GM21423 (cell line): Measurements from ENCODE around the gene KDM4C.
"Not testable (repeated sequence)": the region's sequence is repeated elsewhere in the genome, so short reads cannot be mapped to it uniquely, and the experiment has no call there.

Experiments
- ATAC-seq: cut with Tn5 transposase; IDR thresholded peaks from one replicate; pipeline ENCODE4 v1.9.1; 2021; ENCODE audit warnings: mild to moderate bottlenecking, moderate library complexity; ENCODE audit not compliant: unreplicated experiment

The KDM4C gene

DNA sequence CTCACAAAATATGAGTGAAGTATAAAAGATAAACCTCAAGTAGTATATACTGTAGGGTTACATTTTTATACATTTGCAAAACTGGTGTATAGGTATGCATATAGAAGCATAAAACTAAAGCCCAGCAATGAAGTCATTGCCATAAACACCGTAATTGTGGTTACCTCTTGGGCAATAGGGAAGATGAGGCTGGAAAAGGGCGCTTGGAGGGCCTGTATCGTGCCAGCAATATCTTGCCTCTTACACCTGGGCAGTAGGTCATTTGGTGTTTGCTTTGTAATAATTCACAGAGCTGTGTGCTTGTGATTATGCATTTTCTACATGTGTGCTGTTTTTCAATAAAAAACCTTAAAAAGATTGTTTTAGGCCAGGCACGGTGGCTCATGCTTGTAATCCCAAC lies 45.2 kb downstream of the KDM4C start:
- ATAC-seq, result no peak

DNA sequence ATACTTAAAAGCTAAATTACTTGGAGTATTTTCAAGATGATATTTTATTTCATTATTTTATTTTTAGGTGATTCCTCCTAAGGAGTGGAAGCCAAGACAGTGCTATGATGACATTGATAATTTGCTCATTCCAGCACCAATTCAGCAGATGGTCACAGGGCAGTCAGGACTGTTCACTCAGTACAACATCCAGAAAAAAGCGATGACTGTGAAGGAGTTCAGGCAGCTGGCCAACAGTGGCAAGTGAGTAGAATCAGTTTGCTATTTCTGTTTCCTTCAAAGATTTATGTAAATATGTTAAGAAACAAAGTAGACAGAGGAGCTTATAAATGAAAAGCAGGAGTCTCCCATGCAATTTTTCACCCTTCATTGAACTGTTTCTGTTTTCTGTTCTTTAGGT lies 47.8 kb downstream of the KDM4C start:
- ATAC-seq, result no peak

DNA sequence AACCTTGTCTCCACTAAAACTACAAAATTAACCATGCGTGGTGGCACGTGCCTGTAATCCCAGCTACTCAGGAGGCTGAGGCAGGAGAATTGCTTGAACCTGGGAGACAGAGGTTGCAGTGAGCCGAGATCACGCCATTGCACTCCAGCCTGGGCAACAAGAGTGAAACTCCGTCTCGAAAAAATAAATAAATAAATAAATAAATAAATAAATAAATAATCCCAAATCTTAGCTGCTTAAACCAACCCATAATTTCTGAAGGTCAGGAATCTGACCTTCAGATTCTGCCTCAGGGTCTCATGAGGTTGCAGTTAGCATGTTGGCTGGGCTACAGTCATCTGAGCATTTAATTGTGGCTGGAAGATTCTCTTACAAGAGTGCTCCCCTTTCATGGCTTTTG lies 48.5 kb downstream of the KDM4C start:
- ATAC-seq, result not testable (repeated sequence)

DNA sequence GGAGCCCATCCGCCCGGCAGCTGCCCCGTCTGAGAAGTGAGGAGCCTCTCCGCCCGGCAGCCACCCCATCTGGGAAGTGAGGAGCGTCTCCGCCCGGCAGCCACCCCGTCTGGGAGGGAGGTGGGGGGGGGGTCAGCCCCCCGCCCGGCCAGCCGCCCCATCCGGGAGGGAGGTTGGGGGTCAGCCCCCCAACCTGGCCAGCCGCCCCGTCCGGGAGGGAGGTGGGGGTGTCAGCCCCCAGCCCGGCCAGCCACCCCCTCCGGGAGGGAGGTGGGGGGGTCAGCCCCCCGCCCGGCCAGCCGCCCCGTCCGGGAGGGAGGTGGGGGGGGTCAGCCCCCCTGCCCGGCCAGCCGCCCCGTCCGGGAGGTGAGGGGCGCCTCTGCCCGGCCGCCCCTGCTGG lies 49.9 kb downstream of the KDM4C start:
- ATAC-seq, result not testable (repeated sequence)

DNA sequence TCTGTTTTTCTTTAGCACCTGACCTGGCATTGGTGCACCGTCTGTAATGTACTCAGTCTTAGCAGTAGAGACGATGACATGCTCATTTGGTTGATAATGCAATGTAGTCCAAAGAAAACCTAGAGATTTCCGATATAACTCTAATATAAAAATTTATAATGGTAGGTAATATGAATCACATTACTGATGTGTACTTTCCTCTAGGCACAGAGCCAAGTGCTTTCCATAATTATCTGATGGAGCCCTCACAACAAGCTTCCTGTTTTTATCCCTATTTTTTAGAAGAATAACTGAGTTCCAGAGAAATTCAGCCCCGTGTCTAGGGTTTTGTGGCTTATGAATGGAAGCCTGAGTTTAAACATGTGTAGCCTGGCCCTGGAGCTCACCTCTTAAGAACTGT lies 53.7 kb downstream of the KDM4C start:
- no peak for ATAC-seq

DNA sequence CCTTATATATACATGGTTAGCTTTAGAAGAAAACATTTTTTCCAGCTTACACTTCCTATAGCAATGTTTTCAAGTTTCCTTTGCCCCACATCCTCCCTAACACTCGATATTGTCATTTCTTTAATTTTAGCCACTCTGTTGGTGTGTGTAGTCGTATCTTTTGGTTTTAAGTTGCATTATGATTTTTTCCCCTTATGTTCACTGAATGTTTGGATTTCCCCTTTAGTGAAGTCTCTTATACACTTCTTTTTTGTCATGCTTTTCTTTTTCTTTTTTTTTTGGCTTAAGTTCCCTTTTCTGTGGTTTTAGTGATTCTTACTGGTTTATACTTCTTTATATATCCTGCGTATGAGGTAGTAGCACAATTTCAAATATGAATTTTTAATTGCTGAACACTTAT lies 58.8 kb downstream of the KDM4C start:
- ATAC-seq, result no peak

DNA sequence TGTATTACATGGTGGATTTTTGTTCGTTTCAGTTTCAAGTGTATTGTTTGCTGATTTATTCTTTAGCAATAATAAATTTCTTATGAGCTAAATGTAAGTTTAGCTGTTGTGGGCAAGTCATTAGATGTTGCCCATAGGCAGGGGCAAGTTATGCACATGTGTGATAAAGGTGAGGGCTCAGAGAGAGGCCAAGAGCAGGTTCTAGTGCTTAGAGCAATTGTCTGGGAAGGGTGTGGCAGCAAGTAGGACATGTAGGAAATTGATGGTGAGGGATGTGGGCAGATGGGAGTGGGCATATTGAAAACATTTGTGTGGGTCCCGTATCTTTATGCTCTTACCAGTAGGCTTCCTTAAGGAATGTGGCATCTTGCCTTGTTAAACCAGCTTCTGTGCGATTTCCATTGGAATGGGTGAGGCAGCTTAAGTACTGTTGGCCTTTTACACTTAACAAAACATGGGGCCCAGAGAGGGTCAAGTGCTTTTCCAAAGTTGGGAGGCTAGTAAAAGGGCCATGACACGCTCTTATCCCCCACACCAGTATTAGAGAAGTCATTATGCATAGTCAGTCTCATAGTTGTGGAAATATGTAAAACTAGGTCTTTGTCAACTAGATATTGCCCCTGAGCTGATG lies 60.6 kb downstream of the KDM4C start:
- no peak for ATAC-seq

DNA sequence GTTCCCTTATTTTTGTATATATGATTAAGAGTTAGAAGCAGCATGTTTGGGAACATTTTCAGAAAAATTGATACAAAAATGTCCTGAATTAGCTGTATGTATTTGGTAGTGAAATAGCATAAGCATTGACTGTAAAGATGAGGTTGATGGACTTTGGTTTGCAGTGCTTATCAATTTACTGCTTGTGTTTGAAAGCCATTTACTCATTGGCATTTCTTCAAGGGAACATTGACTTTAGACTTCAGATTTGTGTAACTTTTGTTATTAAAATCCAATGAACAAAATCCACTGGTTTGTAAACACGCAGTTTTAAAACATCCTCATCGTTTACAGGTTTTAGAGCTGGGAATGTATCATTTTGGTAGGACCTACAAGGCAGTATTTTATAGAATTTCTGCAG lies 61.3 kb downstream of the KDM4C start:
- no peak for ATAC-seq

DNA sequence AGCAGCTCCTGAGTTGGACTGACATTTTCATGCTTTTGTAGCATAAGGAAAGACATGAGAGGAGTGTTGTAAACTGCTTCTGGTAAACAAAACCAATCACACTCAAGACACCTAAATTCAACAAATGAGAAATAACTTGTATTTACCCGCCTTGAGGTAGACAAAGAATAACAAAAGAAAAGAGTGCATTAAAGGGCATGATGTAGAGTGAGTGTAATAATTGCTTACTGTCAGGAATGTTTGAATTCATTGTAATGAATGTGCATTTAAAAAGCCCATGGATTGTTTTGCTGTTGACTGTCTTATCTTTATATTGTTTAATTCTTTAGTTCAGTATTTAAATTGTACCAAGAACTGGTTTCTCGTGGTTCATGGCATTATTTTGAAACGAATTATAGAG lies 61.8 kb downstream of the KDM4C start:
- ATAC-seq, result no peak

DNA sequence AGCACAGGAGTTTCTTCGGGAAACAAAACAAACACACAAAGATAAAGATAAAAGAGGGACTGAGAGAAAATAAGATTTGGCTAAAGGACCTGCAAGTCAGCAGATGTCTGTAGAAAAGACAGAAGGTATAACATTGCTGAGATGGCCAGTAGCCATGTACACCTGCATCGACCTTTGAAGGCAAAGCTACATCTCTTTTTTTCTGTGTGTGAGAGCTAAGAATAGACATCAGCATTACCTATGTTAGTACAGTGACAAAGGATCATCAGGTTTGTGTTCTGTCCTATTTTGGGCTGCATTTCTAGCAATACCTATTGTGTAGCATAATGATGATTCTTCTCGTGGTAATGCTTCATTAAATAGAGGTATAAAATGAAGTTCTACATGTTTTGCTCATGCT lies 64.9 kb downstream of the KDM4C start:
- no peak for ATAC-seq

DNA sequence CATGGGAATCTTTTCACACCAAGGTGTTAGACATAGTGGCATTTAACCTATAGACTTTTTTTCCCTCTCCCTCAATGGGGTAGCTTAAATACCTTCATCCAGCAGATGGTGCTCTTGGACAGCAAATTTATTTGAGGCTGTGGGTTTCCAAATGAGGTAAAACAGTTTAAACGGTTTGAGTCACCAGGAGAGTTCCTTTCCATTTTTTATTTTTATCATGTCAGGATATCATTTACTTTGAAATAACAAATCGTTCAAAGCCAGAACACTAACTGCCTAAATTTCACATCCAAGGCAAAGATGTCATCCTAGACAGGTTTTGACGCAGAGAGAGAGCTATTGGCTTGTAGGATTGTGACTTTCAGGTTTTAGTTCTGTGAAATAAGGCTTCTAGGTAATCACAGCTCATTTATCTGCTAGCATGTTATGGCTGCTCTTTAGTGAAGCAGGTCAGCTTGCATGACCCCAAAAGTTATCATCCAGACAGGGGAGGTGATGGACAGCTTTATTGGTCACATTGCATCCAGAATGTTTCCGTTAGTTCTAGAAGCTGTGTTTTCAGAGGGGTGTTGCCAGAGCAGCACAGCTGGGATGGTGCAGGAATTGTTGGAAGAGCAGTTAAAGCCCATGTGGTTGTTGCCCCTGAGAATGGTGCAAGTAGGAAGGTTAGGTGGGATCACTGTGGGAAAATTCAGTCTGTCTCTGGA lies 69.8 kb downstream of the KDM4C start:
- ATAC-seq, result no peak

DNA sequence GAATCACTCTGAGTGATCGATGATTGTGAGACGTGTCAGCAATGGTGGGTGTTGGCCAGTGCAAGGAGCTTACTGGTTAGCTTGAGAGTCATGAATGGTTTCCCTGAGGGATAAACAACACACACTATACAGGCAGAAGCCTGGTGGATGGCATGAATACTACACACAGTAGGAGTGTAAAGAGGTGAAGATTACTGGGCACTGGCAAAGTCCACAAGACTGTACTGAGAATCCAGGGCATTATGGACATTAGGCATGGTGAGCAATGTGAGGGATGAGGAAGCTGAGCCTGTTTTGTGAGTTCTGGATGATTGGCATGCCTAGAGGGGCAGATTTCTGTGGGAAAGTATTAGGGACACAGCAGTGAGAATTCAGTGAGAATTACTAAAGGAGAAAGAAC lies 71.3 kb downstream of the KDM4C start:
- no peak for ATAC-seq

DNA sequence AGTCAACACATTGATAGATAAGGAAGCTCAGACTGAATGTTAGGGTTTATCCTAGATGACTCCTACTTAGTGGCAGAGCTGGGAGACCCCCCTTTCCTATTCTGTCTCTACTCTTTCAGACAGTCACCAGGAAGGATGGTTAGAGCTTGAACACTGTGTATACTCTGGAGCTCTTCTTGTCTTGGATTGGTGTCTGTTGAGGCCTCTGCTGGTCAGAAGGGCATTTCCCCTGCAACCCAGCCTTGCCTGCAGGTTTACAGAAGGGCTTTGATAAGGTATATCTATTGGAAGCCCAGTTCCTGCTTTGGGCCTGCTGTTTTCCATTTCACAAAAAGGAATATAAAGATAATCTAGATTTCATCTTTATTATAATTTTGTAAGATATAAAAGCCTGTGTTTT lies 71.8 kb downstream of the KDM4C start:
- ATAC-seq, result no peak

DNA sequence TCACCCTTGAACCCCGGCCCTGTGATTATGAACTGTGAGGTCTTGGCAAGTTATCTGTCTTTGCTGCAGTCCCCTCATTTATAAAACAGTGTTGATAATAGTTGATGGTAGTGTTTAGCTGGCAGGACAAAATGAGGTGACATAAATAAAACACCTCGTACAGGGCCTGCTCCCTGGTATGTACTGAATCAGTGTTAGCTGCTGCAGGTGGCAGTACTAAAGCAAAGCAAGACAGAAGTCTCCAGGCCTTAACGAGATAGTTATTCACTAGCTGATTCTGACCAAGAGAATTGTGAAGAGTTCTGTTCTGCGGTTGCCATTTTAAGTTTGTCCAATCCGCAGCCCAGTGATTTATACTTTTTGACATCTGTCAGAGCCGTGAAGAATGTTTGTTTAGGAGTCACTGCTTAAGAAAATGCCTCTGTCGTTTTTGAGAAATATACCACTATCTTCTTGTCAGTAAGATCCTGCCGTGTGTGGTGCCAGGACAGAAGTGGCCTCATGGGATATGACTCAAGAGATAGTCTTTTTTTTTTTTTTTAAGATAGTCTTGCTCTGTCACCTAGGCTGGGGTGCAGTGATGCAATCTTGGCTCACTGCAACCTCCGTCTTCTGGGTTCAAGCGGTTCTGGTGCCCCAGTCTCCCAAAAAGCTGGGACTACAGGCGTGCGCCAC lies 75.9 kb downstream of the KDM4C start:
- ATAC-seq, result no peak

DNA sequence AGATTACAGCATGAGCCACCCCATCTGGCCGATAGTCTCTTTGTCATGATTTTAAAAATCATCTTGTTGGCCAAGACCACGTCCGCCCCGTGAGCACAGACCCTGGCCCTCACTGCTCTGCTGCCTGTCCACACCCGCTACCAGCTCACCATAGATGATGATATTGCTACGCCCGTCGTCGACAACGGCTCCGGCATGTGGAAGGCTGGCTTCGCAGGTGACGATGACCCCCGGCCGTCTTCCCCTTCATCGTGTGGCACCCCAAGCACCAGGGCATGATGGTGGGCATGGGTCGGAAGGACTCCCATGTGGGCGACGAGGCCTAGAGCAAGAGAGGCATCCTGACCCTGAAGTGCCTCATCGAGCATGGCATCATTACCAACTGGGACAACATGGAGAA lies 76.5 kb downstream of the KDM4C start:
- no peak for ATAC-seq

DNA sequence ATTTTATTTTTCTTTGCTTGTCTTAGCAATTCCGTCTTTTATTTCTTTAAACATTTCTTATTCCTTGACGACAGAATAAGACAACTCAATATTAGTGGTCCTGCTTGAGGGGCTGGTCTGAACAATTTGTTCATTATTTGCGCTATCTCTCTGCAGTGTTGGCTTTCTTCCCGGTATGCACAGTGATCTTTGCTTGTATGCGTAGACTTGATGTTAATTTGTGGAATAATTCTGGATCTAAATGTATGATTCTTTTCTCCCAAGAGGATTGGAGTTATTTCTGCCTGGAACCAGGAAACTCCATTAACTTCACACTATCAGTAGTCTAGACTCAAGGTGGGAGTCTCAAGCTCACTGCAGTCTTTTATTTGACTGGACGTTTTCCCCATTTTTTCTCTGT lies 80.4 kb downstream of the KDM4C start:
- no peak for ATAC-seq

DNA sequence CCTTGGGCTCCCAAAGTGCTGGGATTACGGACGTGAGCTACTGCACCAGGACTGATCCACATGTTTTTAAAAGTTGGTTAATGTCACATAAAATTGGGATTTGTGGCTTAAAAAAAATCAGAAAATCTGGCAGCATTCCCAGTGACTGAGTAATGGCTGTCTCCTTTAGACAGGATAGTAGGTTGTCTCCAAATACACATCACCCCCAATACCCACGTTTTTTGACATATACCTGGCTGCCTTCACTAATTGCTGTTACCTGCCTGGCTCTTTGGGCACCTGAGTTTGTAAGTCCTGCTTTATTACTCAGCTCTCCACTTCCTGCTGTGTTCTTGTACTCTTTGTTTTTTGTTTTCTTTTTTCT lies 84.8 kb downstream of the KDM4C start:
- no peak for ATAC-seq

DNA sequence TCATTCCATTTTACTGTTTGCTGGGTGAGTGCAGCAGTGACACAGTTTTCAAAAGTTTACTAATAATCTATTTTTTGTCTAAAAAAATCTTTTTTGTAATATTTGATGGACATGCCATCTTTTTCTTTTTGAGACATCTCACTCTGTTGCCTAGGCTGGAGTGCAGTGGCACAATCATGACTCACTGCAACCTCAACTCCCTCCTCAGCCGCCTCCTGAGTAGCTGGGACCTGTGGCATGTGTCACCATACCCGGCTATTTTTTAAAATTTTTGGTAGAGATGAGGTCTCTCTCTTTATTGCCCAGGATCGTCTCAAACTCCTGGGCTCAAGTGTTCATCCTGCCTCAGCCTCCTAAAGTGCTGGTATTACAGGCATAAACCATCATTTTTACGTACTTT lies 86.0 kb downstream of the KDM4C start:
- no peak for ATAC-seq

DNA sequence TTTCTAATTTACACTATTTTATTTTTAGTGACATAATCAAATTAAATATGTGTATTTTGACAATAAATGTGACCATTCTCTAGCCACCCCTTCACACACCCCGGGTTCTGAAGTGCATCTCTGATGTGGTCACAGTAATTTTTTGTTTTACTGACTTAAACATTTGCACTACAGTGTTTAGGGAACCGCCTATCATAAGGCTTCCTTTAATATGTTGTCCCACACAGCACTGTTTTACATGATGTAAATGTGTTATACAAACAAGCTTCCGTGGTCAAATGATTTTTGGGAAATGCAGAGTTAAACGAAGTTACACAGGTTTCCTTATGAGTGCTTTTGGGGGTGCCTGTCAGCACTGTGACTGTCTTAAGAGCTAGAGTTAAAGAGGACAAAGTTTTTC lies 86.5 kb downstream of the KDM4C start:
- ATAC-seq, result no peak

DNA sequence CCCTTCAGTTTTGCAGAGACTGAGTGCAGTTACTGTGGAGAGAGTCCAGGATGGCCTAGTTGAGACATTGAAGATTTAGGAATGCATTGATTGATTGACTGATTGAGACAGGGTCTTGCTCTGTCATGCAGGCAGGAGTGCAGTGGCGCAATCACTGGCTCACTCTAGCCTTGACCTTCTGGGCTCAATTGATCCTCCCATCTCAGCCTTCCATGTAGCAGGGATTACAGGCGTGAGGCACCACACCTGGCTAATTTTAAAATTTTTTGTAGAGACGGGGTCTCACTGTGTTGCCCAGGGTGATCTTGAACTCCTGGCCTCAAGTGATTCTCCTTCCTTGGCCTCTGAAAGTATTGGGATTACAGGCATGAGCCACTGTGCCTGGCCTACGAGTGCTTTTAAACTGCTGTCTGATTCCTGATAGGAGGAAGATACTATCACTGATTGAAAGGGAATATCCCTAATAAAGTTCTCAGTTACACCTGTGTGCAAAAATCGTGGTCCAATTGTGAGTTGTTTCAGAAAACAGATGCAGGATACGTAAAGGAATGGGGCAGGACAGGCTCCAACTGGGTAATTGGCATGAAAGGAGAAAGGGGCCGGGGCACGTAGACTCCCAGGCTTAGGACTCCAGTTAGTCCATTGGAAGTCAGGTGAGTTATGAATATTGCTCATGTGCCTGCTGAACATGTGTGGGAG lies 87.5 kb downstream of the KDM4C start:
- ATAC-seq, result no peak

DNA sequence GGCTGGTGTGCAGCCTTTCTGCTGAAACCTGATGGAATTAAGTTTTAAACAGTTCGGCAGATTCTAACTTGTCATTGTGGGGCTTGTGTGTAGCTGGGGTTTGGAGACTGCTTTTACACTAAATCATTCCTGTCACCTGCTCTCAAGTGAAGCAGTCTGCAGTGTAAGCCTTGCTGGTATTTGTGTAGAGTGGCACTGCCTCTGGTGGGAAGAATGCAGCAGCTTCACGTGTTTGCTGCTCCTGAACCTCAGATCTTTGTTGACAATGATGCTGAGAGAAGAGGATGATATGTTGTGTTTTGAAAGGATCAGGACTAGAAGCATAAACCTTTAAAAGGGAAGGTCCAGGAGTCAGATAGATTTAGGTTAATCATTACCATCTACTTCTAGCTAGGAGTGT lies 88.1 kb downstream of the KDM4C start:
- no peak for ATAC-seq
